Spleen (tissue), 11 donors: ENCODE results near the gene ATXN1. TPM values are rescaled to one million over a fixed set of nuclear protein-coding genes. Genes with fewer than 3 reads are reported as not detected.

ENCODE experiments used
- DNase-seq: peaks from one replicate; pipeline ENCODE4 v3.0.0-alpha.2; 2020
- H3K27ac ChIP-seq, 8 donors: fragments of 200-600 bp; sonication (generic) in 7 of 8; 1 replicate in 4 of 8; 2 replicates in 4 of 8; pipeline versions ENCODE4 v1.5.0 to v1.8.0; 2016 to 2021; ENCODE audit warnings: inconsistent platforms in 4 of 8, mild to moderate bottlenecking in 4 of 8, moderate library complexity in 1 of 8
- H3K27me3 ChIP-seq, 7 donors: fragments of 200-600 bp; sonication (generic) in 6 of 7; replicated peaks in 1 of 7; 1 replicate in 4 of 7; 2 replicates in 3 of 7; pipeline versions ENCODE4 v1.5.0 to v1.8.0; 2016 to 2021; ENCODE audit warnings: inconsistent platforms in 3 of 7, mild to moderate bottlenecking in 1 of 7
- H3K36me3 ChIP-seq, 6 donors: fragments of 200-600 bp; sonication (generic) in 5 of 6; 1 replicate in 4 of 6; 2 replicates in 2 of 6; pipeline versions ENCODE4 v1.5.0 to v1.8.0; 2016 to 2021; ENCODE audit warnings: inconsistent platforms in 2 of 6
- H3K4me1 ChIP-seq, 6 donors: fragments of 200-600 bp; sonication (generic) in 5 of 6; 1 replicate in 3 of 6; 2 replicates in 3 of 6; pipeline versions ENCODE4 v1.5.0 to v1.8.0; 2016 to 2021; ENCODE audit warnings: inconsistent platforms in 3 of 6
- H3K4me3 ChIP-seq, 8 donors: fragments of 200-600 bp; sonication (generic) in 7 of 8; 1 replicate in 4 of 8; 2 replicates in 4 of 8; pipeline versions ENCODE4 v1.5.0 to v1.8.0; 2016 to 2021; ENCODE audit warnings: inconsistent platforms in 4 of 8, mild to moderate bottlenecking in 4 of 8, moderate library complexity in 2 of 8
- H3K9me3 ChIP-seq, 8 donors: fragments of 200-600 bp; sonication (generic) in 7 of 8; 1 replicate in 4 of 8; 2 replicates in 4 of 8; pipeline versions ENCODE4 v1.5.0 to v1.8.0; 2016 to 2021; ENCODE audit warnings: inconsistent platforms in 4 of 8
- POLR2A ChIP-seq, 3 donors: fragments of 450-650 bp; IDR thresholded peaks; one replicate each; pipeline ENCODE4 v1.5.1; 2017; ENCODE audit warnings: antibody characterized with exemption in 3 of 3, mild to moderate bottlenecking in 1 of 3
- POLR2AphosphoS5 ChIP-seq, 3 donors: sonication (generic); formaldehyde crosslinking; IDR thresholded peaks; one replicate each; pipeline ENCODE4 v1.5.1; 2017; ENCODE audit warnings: antibody characterized with exemption in 3 of 3
- WGBS, 5 donors: extraction: QIAGEN DNeasy Blood & Tissue Kit in 3 of 5; methylation state at CpG; one replicate each; pipeline versions ENCODE4 v1.1.5 to v1.1.7; 2013 to 2018; 5-methylcytosine and 5-hydroxymethylcytosine counted together
- intact Hi-C: fragments of 100-400 bp; cut with DNase I; formaldehyde crosslinking; loops from one replicate; pipeline ENCODE4 v1.15.0; 2023; ENCODE audit warnings: low total_unique reads
- polyA plus RNA-seq, 3 donors: library from polyadenylated mRNA; stranded (reverse); fragments of 200-250 nt; gene quantifications; one replicate each; pipeline ENCODE4 v1.2.1, GENCODE V29; 2013
- total RNA-seq, 7 donors: library from RNA; depleted of rRNA in 3 of 7; stranded (reverse); fragments of >200 nt in 3 of 7; fragmentation: NEBNext Ultra II Directional in 4 of 7; extraction: Animal tissue kit (Norgen Biotek cat#: 25700) in 4 of 7; gene quantifications; one replicate each; pipeline versions ENCODE4 v1.1.0 to v1.2.1, GENCODE V29; 2016 to 2021
- TF ChIP-seq, protein P1 (sequence below), 11 experiments: fragments of 200-600 bp in 7 of 11; fragments of 450-650 bp in 4 of 11; sonication (generic) in 4 of 11; IDR thresholded peaks in 8 of 11; conservative IDR thresholded peaks in 3 of 11; 1 replicate in 7 of 11; 2 replicates in 4 of 11; pipeline versions ENCODE4 v1.4.0 to v1.8.0; 2016 to 2021; ENCODE audit warnings: antibody characterized with exemption in 11 of 11, inconsistent platforms in 4 of 11, mild to moderate bottlenecking in 1 of 11
- donor health status: healthy with polysubstance abuse.
- donor health status: DM: no; HTN: no; CAD: no; lungs with moderate emphysema.
- donor health status: DM: no; HTN: no; CAD: no.
- donor health status: Bipolar disorder and iron deficiency.
- donor health status: healthy.
- donor health status: DM: no; HTN: no; CAD: no.
- donor health status: DM: yes; HTN: yes; CAD: no.

Gene ATXN1
- total and polyA plus RNA-seq, 10 donors: 3.5 to 123 (median 73.9) TPM

DNA sequence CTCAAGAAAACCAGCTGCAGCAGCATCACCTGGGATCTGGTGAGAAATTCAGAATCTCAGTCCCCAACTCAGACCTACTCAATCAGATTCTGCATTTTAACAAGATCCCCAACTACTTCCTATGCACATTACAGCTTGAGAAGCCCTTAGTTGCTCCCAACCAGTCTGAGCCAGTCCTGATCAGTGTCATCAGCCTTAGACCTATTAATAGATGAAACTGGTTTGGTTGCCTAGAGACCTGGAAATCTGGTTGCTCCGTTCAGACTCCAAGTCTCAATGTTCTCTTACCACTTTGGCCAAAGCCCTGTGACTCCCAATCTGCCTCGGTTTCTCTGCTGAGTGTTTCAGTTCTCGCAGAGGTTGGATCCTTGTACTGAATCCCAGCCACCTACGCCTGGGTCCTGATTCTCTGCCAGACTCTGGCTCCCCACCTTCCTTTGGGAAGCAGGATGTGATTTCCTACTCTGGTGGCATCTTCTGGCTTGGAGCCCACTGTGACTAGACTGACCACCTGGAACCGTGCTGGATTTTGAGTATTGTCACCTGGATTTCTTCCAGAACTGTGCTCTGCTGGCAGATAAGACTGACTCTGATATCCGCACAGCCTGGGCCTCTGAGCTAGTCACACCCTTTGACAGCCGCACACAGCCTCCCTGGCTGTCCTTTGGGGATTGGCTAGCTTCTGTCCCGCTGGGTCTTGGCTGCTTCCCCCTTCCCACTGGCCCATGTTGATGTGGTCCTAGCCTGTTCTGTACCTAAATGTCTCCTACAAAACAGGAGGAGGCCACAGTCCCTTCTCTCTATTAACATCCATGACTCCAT is 20.3 kb upstream of the ATXN1 start:
- 89 to 94% (median 90%) methylated on average over 8 of the region's 8 CpGs for WGBS, 5 donors
- DNase-seq: no peak
- Histone ChIP-seq H3K9me3 (peaks cover 0 to 6% (median 0%) of the 10 kb centered on the region in 8 donors), H3K36me3 (no peaks in the 10 kb centered on the region), H3K4me1 (no peaks in the 10 kb centered on the region), H3K4me3 (no peak overlapping the region), H3K27ac (no peak overlapping the region), H3K27me3 (no peaks in the 10 kb centered on the region)
- intact Hi-C loops: no loop called here
- no peak for TF ChIP-seq POLR2AphosphoS5 (IDR thresholded peaks at IDR 0.05)
- TF ChIP-seq, protein P1, sequence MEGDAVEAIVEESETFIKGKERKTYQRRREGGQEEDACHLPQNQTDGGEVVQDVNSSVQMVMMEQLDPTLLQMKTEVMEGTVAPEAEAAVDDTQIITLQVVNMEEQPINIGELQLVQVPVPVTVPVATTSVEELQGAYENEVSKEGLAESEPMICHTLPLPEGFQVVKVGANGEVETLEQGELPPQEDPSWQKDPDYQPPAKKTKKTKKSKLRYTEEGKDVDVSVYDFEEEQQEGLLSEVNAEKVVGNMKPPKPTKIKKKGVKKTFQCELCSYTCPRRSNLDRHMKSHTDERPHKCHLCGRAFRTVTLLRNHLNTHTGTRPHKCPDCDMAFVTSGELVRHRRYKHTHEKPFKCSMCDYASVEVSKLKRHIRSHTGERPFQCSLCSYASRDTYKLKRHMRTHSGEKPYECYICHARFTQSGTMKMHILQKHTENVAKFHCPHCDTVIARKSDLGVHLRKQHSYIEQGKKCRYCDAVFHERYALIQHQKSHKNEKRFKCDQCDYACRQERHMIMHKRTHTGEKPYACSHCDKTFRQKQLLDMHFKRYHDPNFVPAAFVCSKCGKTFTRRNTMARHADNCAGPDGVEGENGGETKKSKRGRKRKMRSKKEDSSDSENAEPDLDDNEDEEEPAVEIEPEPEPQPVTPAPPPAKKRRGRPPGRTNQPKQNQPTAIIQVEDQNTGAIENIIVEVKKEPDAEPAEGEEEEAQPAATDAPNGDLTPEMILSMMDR (IDR thresholded peaks at IDR 0.05 in 8 of 11, conservative IDR thresholded peaks at IDR 0.05 in 3 of 11): no peak
- no peak for TF ChIP-seq POLR2A (IDR thresholded peaks at IDR 0.05)

DNA sequence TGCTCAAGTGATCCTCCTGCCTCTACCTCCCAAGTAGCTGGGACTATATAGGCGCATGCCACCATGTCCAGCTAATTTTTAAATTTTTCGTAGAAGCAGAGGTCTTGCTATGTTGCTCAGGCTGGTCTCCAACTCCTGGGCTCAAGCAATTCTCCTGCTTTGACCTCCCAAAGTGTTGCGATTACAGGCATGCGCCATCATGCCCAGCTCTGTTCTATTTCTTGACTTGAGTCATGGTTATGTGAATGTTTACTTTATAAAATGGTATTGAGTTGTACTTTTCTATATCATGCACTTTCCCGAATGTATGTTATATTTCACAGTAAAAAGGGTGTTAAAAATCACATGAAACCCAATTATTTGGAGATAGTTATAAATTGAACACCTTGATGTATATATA is 17.3 kb upstream of the ATXN1 start:
- no peak overlapping the region for H3K4me3 ChIP-seq
- 93 to 98% (median 95%) methylated on average over 5 of the region's 5 CpGs for WGBS, 5 donors
- no peak for DNase-seq
- H3K9me3 ChIP-seq: peaks cover 0 to 6% (median 0%) of the 10 kb centered on the region in 8 donors
- intact Hi-C loops: no loop called here
- TF ChIP-seq, protein P1 (IDR thresholded peaks at IDR 0.05 in 8 of 11, conservative IDR thresholded peaks at IDR 0.05 in 3 of 11): no peak
- TF ChIP-seq POLR2A (IDR thresholded peaks at IDR 0.05) (no peak), POLR2AphosphoS5 (IDR thresholded peaks at IDR 0.05) (no peak)
- H3K27me3 ChIP-seq: no peaks in the 10 kb centered on the region
- no peaks in the 10 kb centered on the region for H3K36me3 ChIP-seq
- H3K27ac ChIP-seq: no peak overlapping the region
- H3K4me1 ChIP-seq: no peaks in the 10 kb centered on the region

DNA sequence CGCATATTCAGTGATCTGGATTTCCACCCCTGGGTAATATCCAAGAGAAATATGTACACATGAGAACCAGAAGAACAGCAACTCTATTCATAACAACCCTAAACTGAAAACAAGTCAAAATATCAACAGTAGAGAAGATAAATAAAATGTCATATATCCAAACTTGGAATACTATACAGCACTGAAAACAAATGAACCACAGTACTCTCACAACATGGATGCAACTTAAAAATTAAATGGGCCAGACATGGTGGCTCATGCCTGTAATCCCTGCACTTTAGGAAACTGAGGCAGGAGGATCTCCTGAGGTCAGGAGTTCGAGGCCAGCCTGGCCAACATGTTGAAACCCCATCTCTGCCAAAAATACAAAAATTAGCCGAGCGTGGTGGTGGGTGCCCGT is 16.5 kb upstream of the ATXN1 start:
- WGBS, 5 donors: 87 to 96% (median 94%) methylated on average over 5 of the region's 5 CpGs
- Histone ChIP-seq H3K4me3 (no peak overlapping the region), H3K4me1 (no peaks in the 10 kb centered on the region), H3K9me3 (peaks cover 0 to 6% (median 0%) of the 10 kb centered on the region in 8 donors), H3K36me3 (no peaks in the 10 kb centered on the region), H3K27me3 (no peaks in the 10 kb centered on the region), H3K27ac (no peak overlapping the region)
- intact Hi-C loops: no loop called here
- TF ChIP-seq POLR2AphosphoS5 (IDR thresholded peaks at IDR 0.05) (no peak), POLR2A (IDR thresholded peaks at IDR 0.05) (no peak)
- TF ChIP-seq, protein P1 (IDR thresholded peaks at IDR 0.05 in 8 of 11, conservative IDR thresholded peaks at IDR 0.05 in 3 of 11): no peak
- no peak for DNase-seq

DNA sequence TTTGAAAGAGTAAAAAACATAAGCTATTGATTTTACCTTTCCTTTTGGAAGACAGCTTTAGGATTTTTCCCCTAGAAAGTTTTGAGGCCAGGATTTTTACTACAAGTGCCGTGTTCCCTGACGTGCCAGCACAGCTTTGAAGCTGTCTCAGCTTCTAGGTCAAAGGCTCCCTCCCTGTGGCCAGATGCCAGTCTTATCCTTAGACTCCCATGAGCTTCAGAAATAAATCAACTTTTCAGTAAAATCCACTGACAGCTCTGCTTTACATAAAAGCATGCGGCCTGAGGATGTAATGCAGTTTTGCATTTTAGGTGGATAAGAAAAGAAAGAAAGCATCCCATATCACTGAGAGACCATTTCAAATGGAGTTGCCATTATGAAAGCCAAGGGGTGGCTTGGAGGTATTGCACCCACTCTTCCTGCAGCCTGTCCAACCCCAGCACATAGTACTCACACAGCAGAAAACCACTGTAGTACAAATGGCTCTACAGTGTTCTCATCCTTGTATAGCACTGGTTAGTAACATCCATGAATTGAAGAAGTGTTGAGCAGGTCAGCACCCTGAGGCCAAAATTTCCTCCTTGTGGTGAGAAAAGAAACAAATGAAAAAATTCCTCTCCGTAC is 15.2 kb upstream of the ATXN1 start:
- WGBS, 5 donors: 77 to 85% (median 81%) methylated on average over 4 of the region's 4 CpGs
- Histone ChIP-seq H3K27me3 (no peaks in the 10 kb centered on the region), H3K9me3 (peaks cover 0 to 6% (median 0%) of the 10 kb centered on the region in 8 donors), H3K4me3 (no peak overlapping the region), H3K27ac (no peak overlapping the region), H3K4me1 (peaks cover 0 to 1% (median 0%) of the 10 kb centered on the region in 6 donors), H3K36me3 (no peaks in the 10 kb centered on the region)
- intact Hi-C loops: no loop called here
- TF ChIP-seq, protein P1 (IDR thresholded peaks at IDR 0.05 in 8 of 11, conservative IDR thresholded peaks at IDR 0.05 in 3 of 11): no peak
- TF ChIP-seq POLR2A (IDR thresholded peaks at IDR 0.05): no peak
- no peak for TF ChIP-seq POLR2AphosphoS5 (IDR thresholded peaks at IDR 0.05)
- DNase-seq: no peak
